ENCODE results near the gene NHSL2.

Gene NHSL2

DNA sequence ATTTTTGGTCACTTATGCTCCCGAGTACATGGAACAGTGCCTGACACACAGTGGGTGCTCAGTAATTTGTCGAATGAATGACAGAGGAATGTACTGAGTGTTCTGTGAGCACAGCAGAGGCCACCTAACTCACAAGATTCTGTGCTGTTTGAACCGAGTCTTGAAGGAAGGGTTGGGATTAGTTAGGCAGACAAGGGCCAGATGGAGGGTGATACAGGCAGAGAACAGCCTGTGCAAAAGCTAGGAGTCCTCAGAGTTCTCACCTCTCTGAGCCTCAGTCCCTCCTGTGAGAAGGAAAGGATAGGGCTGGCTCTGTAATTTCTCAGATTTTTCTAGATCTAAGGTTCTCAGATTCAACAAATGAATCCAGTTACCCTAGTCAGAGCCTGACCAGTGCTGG is 108.8 kb downstream of the NHSL2 start:
- DNase-seq (ENCODE audit: low read depth), result no peak

DNA sequence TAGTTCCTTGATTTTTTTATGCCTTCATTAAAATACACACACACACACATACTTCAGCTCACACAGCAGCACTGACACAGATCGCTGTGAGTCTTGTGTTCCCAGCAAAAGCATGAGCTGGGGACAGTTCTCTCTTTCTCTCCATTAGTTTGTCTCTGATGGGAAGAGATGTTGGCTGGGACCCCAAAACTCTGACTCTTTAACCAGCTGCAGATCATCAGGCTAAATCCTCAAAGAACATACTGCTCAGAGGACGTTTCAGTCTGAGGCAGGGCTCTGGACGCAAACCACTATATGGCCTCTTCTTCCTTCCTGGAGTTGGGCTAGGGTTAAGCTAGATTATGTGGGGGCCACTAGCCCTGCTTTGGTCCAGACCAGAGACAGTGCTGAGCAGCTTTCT is 109.6 kb downstream of the NHSL2 start:
- no peak for DNase-seq (ENCODE audit: low read depth)

DNA sequence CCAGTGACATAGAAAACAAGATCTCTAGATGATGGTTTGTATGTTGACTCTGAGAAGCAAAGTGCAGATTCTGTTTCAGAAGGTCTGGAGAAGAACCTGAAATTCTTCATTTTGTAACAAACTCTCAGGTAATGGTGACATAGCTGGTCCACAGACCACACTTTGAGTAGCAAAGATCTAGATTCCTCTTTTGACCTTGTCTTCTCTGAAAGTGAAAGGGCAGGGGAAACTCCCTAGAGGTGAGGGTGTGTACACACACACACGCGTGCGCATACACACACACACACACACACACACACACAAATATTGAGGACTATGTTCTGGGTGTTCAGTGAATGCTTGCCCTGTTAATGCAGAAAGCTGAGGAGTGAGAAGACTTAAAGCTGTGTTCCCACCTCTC is 110.1 kb downstream of the NHSL2 start:
- DNase-seq (ENCODE audit: low read depth), result no peak

DNA sequence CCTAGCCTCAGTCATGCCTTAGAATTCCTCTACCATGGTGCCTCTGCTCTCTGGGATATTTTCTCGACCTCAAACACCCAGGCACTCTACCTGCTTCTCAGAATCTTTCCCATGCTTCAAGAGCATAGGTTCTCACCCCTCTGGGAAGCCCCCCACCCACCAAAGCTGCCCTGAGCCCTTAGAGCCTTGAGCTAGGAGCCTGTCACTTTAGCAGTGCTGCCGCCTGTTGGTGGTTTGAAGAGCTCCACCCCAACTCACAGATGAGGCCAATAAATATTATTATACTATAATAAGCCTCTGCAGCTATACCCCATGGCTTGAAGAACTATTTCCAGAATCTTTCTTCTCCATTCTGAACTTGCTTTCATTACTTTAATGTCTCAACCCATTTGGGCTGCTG is 111.3 kb downstream of the NHSL2 start:
- DNase-seq (ENCODE audit: low read depth), result no peak

DNA sequence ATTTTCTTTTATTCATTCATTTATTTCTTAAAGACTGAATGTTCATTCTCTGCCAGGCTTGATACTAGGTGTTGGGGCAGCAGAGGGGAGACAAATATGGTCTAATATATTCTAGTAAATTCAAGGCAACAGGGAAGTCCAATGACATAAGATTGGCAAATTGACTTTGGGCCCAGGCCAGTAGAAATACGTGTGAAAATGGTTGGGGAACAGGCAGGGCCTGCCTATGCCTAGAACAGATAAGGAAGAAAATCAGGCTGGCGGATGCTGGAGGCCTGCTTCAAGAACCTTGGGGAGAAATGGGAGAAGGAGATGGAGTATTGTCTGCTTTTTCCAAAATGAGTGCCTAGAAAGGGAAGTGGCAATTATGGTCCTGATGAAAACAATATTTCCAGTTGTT is 112.4 kb downstream of the NHSL2 start:
- no peak for DNase-seq (ENCODE audit: low read depth)

DNA sequence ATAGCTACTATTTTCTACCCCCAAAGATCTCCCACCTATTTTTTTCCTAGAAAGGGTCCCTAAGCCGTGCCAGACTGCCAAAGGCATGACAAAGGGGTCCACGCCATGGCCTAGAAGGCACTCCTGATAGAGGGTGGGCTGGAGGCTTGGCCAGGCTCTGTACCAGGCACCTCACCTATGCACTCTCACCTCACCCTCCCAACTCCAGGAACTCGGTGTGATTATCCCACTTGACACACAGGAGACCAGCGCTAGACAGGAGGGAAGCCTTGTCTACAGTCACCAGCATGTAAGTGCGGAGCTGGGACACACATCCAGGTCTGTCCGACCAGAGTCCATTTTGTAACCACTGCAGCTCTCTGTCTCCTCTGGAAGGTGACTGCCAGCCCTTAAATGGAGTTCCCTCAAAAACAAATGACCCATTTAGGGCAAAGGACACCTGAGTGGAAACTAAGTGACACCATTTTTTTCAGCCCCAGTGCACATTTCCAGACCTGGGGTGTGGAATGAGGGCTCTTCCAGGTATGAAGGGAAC is 114.7 kb downstream of the NHSL2 start:
- no peak for DNase-seq (ENCODE audit: low read depth)

DNA sequence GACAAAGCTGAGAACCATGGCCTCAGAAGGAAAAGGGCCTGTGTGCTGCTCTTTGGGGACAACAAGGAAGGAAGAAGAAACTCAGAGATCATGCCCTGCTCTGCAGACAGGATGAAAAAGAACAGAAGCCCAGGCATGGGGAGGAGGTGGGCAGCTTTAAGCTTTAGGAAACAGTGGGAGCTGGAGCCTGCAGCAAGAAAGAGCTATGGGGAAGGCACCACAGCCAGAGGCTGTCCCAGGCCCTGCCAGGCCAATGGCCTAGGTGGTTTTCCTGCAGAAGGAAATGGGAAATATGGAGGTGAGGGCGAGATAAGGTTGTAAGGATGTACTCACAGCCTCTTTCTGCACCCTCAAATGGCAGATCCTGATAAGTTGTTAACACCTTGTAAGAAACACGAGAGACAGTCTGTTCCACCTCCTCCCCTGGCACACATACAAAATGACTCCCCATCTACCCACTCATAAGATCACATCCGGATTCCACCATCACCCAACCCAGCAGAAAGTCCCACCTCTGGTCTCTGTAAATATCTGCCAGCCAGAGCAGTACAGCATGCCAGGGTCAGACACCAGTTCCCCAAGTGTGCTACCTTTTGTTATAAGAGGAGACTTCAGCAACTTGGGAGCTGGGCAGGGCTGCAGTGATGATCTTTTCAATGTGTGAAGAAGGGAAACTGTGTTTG is 115.8 kb downstream of the NHSL2 start:
- DNase-seq (ENCODE audit: low read depth), result peak; percentile 16

DNA sequence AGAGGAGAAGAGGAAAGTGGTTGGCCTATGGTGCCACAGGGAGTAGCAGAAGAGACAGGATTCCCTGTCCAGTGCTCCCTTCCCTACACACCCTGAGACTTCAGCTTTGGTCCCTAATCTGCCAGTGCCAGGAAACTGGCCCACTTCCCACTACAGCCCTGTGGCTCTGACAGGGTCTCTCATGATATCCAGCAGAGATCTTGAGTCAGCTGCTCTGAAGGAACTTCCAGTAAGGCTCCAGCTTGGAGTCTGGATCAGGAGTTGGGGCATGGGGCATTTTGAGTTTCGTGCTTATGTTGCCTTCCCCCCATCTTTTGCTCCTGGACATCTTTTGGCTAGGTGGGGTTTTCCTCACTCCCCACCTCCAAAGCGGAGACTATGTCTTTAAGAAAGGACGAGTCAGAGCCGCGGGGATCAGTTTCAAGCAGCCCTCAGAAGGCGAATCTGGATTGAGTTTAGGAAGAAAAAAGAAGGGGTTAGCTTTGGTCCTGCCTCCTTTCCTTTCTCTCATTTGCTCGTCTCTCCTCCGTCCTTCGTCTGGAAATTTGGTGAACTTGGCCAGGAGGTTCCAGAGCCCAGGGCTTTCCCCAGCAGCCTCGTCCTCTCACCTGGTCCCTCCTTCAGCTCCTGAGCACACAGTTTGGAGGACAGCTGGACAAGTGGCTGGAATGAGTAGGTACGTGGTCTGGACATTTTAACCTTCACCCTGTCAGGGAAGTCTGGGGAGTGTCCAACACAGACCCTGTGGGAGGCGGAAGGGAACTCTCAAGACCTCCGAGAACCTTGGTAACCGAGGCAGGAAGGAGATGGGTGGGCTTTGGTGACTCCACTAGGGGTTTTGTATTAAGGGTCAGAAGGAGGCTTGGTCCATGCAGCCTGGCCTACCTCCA is 116.6 kb downstream of the NHSL2 start:
- DNase-seq (ENCODE audit: low read depth), result no peak

DNA sequence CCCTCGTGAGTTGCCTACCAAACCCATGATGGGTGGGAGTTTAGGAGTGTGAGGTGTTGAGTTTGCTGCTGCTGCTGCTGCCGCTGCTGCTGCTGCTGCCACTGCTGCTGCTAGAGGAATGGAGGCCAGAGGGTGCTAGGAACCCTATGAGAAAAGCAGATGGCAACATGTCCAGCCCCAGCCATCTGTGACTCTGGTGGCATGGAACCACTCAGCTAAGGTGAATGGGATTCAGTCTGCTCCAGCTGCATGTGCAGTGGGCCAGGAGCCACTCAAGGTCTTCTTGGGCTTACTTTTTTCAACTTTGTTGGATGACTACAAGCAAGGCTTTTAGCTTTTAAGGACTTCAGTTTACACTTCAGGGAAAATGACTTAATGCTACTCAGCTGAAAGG is 117.3 kb downstream of the NHSL2 start:
- DNase-seq (ENCODE audit: low read depth), result no peak

DNA sequence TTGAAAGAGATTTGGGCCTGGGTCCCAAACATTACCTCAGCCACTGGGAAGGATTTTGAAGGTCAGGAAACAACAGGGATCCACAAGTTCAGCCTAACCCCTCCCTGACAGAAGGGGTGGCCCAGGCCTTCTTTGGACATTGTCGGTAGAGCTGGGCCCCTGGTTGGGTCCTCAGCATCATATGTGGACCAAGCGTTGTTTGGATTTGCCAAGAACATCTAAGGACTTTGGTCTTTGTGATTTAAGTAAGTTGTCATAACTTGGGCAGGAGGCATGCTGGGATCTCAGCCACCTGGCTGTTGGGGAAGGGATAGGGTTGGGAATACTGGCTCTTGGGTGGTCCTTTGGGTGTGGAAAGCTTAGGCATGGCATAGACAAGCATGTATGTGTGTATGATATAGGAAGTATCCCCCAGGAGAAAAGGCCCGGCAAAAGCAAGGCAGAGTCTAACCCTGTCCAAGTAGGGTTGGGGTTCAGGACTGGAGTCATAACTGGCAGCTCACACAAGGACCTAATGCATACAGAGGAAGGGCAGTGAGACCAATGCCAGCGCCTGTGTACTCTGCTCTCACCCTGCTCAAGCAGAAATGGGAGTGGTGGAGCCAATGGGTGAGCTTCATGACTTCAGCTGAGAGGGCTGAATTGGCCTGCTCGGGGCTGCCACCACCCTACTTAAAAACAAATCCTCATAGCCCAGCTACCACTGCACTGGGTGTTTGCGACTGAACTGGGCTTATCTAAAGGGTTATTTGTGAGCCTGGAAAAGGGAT is 118.2 kb downstream of the NHSL2 start:
- no peak for DNase-seq (ENCODE audit: low read depth)

DNA sequence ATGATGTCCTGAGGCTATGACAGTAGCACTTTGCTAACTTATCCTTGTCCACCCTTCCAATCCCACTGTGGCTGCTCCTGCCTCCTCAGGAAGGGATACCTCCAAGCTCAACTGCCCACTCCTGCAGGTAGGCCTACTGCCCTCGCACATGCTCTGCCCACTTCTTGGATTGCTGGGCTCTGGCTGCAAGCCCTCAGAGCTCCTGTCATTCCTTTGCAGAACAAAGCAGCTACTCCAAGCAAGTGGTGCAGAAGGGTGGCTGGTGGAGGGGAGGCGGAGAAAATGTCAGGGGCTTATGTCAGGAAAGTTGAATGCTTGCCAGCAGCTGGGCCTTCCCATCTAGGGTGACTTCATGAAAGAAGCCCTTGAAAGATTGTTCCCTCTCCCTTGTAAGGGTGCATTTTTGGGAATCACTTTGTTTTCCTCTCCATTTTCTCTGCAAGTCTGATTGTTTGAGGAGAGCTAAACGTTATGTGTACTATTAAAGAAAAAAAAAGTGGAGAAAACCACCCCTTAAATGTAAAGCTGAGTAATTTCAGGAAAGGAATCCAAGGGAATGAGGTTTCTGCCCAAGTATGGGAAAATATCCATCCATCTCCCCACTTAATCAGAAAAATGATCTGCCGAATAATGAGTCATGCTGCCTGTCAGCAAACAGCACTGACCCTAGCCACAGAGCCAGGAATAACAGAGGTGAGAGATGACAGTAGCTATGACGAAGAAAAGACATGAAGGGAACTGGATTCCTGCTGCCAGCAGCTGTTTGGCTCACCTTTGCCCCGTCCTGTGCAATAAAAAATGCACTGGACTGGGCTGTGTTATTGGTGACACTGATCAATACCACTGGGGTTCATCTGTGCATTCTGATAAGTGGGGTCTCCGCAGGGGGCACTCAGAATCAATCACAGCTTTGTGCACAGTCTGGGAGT is 119.1 kb downstream of the NHSL2 start:
- peak; percentile 79 for DNase-seq (ENCODE audit: low read depth)

DNA sequence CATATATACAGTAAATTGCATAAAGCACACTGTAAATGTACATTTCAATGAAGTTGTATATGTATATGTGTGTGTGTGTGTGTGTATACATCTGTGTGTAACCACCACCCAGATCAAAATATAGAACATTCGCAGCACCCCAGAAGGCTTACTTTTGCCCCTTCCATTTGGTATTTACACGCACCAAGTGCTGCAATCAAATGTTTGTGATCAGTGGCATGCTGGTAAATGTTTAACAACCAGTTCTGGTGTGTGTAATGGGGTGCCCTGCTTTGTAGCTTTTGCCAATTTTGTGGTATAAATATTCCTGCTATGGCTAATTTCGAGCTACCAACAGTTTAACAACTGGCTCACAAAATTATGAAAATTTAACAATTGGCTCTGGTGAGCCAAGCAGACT is 119.8 kb downstream of the NHSL2 start:
- DNase-seq (ENCODE audit: low read depth), result no peak

DNA sequence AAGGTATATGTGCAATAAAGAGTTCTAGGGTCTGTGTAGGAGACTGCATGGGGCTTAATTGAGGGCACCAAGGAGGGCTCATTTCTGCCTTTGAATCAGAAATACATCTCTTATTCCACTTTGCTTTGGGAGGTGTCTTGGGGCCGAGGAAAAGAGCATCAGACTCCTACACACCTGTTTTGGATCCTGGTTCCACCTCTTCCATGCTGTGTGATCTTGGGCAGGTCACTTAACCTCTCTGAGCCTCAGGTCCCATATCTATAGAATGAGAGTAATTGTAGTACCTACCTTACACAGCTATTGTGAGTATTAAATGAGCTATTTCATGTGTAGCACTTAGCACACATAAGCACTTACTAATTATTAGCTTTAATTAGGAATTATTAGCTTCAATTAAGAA is 120.5 kb downstream of the NHSL2 start:
- DNase-seq (ENCODE audit: low read depth), result no peak

DNA sequence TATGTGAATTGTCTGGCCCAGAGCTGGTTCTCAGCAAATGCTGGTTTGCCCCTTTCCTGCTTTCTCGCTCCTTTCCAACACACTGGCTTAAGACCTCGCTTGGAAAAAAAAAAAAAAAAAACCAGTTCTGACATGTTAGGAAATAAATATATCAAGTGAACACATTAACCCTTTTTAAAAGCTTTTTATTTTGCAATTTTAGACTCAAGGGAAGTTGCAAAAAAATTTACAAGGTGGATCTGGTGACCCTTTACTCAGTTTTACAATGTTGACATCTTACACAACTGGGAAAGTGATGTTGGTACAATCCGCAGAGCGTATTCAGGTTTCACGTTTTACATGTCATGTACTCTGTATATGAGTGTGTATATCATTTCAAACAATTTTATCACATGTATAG is 121.0 kb downstream of the NHSL2 start:
- no peak for DNase-seq (ENCODE audit: low read depth)

DNA sequence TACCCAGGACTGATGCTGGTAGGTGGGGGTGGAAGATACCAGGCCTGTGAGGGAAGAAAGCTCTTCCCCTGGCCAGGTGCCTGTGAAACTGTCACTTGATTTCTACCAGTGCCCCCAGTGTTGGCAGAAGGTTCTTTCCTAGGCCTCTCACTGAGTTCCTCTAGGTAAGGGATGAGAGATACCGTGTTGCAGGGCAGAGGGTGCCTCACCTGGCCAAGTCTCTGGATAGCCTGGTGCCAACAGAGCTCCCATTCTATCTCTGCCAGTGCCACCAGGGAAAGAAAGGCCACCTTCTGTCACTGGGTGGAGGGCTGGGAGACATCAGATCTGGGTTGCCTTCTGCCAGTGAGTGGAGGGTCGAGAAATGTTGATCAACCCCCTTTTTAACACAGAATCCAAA is 127.0 kb downstream of the NHSL2 start:
- no peak for DNase-seq (ENCODE audit: low read depth)

DNA sequence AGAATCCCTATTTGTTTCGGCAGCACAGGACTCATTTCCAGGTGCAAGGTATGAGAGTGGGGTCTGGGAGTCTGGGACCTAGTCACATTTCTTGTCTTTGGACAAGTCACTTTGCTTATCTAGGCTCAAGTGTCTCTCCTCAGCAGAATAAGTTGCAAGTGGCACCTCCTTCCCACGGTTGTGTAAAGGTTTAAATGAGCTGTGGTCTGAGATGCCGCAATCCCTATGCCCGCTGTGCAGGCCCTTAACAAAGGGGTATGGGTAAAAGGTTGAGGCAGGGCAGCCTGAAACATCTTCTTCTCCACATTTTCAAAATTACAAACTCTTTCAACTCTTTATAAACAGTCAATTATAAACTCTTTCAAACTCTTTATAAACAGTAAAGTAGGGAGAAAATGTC is 127.4 kb downstream of the NHSL2 start:
- DNase-seq (ENCODE audit: low read depth), result no peak

DNA sequence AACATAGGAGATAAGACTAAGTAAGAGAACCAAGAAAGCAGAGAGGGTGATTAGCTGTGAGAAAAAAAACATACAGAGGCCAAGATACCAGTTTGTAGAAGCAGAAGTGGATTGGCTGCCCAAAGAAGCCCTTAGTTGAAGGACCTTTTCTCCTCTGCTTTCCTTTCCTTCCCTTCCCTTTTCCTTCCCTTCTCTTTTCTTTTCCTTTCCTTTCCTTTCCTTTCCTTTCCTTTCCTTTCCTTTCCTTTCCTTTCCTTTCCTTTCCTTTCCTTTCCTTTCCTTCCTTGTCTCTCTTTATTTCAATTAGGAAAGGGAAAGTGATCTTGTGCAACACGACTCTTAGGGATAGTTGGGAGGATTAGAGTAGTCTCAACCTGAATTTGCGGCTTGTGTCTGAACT is 128.2 kb downstream of the NHSL2 start:
- no peak for DNase-seq (ENCODE audit: low read depth)

DNA sequence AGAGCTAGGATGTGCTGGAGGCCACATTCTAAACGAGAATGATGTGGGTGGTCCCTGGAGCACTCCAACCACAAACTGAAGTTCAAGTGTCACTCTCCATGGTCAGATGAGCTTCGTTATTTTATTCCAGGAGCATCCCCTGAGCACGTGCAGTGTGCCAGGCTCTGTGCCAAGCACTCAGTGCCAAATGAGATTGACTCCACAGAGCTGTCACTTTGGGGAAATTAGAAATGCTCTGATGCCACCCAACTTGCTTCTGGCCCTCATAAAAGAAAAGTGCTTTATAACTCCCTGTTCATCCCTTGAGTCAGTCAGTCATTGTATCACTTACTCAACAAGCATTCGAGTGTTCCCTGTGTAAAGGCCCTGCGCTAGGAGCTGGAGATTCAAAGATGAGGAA is 129.9 kb downstream of the NHSL2 start:
- DNase-seq (ENCODE audit: low read depth), result no peak

DNA sequence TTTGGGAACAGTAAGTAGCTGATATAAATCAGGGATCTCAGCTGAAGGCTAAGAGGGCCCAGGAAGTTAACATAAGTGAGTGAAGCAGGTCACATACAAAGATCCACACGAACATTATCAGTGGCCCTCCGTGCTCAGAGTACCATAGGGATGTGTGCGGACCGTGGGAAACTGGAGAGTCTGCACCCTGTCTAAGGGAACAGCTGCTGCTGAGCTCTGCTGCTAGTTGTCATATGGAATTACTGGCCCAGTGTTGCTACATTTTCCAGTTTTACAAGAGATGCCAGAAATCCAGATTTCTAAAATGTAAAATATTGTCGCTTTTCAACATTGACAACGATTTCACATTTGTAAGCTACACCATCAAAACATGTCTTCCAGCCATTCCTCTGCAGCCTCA is 130.5 kb downstream of the NHSL2 start:
- DNase-seq (ENCODE audit: low read depth), result no peak

DNA sequence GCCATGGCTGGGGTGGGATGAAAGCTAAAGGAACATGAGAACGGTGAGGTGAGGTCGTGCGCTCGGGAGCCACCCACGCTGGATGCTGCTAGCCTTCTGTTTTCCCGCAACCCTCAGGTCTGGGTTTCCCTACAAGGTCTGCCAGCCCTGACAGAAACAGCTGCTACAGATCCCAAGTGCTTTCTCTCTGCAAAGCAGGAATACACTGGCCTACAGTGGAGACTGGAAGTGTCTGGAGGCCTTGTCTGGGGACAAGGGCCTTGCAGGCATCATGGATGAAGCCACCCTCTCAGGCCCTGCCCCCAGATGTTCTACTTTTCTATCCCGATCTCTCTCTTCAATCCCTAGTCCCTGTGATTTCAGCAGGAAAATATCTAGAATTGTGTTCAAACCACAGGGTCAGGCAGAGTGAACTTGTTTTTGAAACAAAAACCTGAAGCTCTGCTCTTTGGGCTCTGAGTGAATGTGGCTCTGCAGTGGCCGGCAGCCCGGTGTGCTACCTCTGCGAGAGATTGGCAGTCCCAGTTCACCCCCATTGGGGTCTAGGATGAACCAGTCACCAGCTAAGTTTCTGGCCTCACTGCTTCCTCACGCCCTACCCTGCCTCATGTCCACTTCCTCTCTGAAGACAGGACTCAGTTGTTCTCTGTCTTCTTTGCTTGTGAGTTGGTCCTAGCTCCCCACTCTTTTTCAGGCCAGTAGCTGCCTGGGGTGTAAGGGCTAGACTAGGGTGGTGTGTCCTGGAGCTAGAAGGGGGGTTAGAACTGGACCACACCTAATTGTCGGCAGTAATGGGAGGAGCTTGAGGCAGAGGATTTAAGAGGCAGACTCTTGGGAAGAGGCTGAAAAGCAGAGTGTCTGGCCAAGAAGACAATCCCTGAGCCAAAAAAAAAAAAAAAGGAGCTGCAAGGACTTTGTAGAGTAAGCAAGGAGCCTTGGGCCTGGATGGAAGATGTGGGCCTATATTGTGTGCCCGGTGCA is 131.5 kb downstream of the NHSL2 start:
- peak; percentile 17 for DNase-seq (ENCODE audit: low read depth)
